OCI-LY7 (cell line): ENCODE measurements around the gene PKD1L1. TPM values are rescaled to one million over a fixed set of nuclear protein-coding genes. Genes with fewer than 3 reads are reported as not detected.
"Not testable (repeated sequence)": the region's sequence is repeated elsewhere in the genome, so short reads cannot be mapped to it uniquely, and the experiment has no call there.

ENCODE experiments used
- BruUV-seq: library from RNA; stranded (reverse); fragments of 400-500 nt; replicated peaks from 2 replicates; lab custom pipeline; 2021; lab: Mats Ljungman, UMichigan
- CTCF ChIA-PET: fragments of 300-600 bp; sonication (Branson Sonifier 250); formaldehyde crosslinking; loops from one replicate; lab custom pipeline; 2022; ENCODE audit warnings: antibody characterized with exemption; ENCODE audit not compliant: unreplicated experiment; lab: Charles Lee
- POLR2A ChIA-PET: fragments of 300-600 bp; sonication (Branson Sonifier 250); formaldehyde crosslinking; loops from one replicate; lab custom pipeline; 2022; ENCODE audit warnings: antibody characterized with exemption; lab: Charles Lee
- DNase-seq: peaks from one replicate; pipeline ENCODE4 v3.0.0-alpha.2; 2015; ENCODE audit warnings: low spot score
- H2AFZ ChIP-seq: fragments of 200-600 bp; sonication (generic), shearing (Covaris generic); 2 replicates; pipeline ENCODE4 v1.6.1; 2014; ENCODE audit warnings: mild to moderate bottlenecking, antibody characterized with exemption, low read length, moderate library complexity
- H3K27ac ChIP-seq: fragments of 200-600 bp; sonication (generic); 2 replicates; pipeline ENCODE4 v1.5.1; 2014; ENCODE audit warnings: mixed run types, low read depth, mild to moderate bottlenecking, moderate library complexity, low read length, inconsistent platforms; ENCODE audit not compliant: poor library complexity, severe bottlenecking
- H3K36me3 ChIP-seq: fragments of 200-600 bp; sonication (generic); 2 replicates; pipeline ENCODE4 v1.6.1; 2014; ENCODE audit warnings: mild to moderate bottlenecking, antibody characterized with exemption, low read length, moderate library complexity, mixed read lengths; ENCODE audit not compliant: insufficient read depth
- H3K4me1 ChIP-seq: fragments of 200-600 bp; sonication (generic); 2 replicates; pipeline ENCODE4 v1.5.1; 2014; ENCODE audit warnings: mild to moderate bottlenecking, low read length; ENCODE audit not compliant: insufficient read depth, poor library complexity, severe bottlenecking
- H3K4me2 ChIP-seq: fragments of 200-600 bp; sonication (generic); 2 replicates; pipeline ENCODE4 v1.6.1; 2014; ENCODE audit warnings: mild to moderate bottlenecking, low read length
- H3K4me3 ChIP-seq: fragments of 200-600 bp; sonication (generic); 2 replicates; pipeline ENCODE4 v1.5.1; 2014; ENCODE audit warnings: mild to moderate bottlenecking, low read depth, low read length; ENCODE audit not compliant: poor library complexity, severe bottlenecking
- H3K79me2 ChIP-seq: fragments of 200-600 bp; sonication (generic); 2 replicates; pipeline ENCODE4 v1.6.1; 2016; ENCODE audit warnings: low read depth, mild to moderate bottlenecking, low read length, moderate library complexity, mixed read lengths; ENCODE audit not compliant: insufficient read depth
- H3K9me2 ChIP-seq: fragments of 200-600 bp; sonication (generic); 2 replicates; pipeline ENCODE4 v1.6.1; 2016; ENCODE audit warnings: mild to moderate bottlenecking, low read length, mixed read lengths; ENCODE audit not compliant: insufficient read depth
- H3K9me3 ChIP-seq: fragments of 200-600 bp; sonication (generic); 2 replicates; pipeline ENCODE4 v1.6.1; 2014; ENCODE audit warnings: mild to moderate bottlenecking, mixed run types, low read length, mixed read lengths
- H4K20me1 ChIP-seq: fragments of 200-600 bp; sonication (generic); 2 replicates; pipeline ENCODE4 v1.6.1; 2014; ENCODE audit warnings: mild to moderate bottlenecking, antibody characterized with exemption, low read length, moderate library complexity, mixed read lengths; ENCODE audit not compliant: insufficient read depth
- CTCF ChIP-seq: fragments of 200-600 bp; sonication (generic); conservative IDR thresholded peaks from 2 replicates; pipeline ENCODE4 v1.5.1; 2014; ENCODE audit warnings: mild to moderate bottlenecking, antibody characterized with exemption, low read length, moderate library complexity, mixed read lengths
- EZH2phosphoT487 ChIP-seq: fragments of 200-600 bp; sonication (generic); IDR thresholded peaks from 2 replicates; pipeline ENCODE4 v1.6.1; 2018; ENCODE audit warnings: low read depth, borderline replicate concordance, mild to moderate bottlenecking, mixed run types, antibody characterized with exemption, low read length, moderate library complexity, mixed read lengths
- intact Hi-C: fragments of 100-400 bp; cut with micrococcal nuclease; formaldehyde crosslinking; loops from one replicate; pipeline ENCODE4 v1.10.0; 2022; ENCODE audit not compliant: unreplicated experiment
- total RNA-seq, 2 experiments: library from RNA; depleted of rRNA in 1 of 2; stranded (reverse); fragments of >200 nt in 1 of 2; shearing (Covaris generic) in 1 of 2; gene quantifications; 2 replicates each; pipeline ENCODE4 v1.2.3, GENCODE V29; 2014 to 2022

The PKD1L1 gene
- total RNA-seq, 2 experiments from 2014 or later: 0.19 to 0.63 TPM

- Histone ChIP-seq H3K9me2 (no peaks in the 10 kb centered on the region), H3K4me2 (peak overlapping the region; percentile 33), H3K4me1 (peaks cover 24% of the 10 kb centered on the region), H2AFZ (peak overlapping the region; percentile 84), H4K20me1 (no peaks in the 10 kb centered on the region), H3K36me3 (no peaks in the 10 kb centered on the region), H3K79me2 (no peaks in the 10 kb centered on the region), H3K27ac (peak overlapping the region; percentile 21), H3K4me3 (no peak overlapping the region), H3K9me3 (no peaks in the 10 kb centered on the region)
- TF ChIP-seq EZH2phosphoT487 (no peak), CTCF (no peak)
- intact Hi-C loops: no loop called here
- ChIA-PET POLR2A (interaction anchor here (0.6 kb wide), 1 partner anchor 38 kb away, joined by 3 read pairs; no protein-coding TSS in a partner anchor), CTCF (interaction anchor here (0.5 kb wide), 1 partner anchor 16 kb away, joined by 3 read pairs; no protein-coding TSS in a partner anchor)
- no peak for DNase-seq
- BruUV-seq: no TSS peak
Observed at GRCh38 chr7:47757921-47758411, 190.3 kb downstream of the PKD1L1 start.

- no peak overlapping the region for H3K4me3 ChIP-seq
- peaks cover 24% of the 10 kb centered on the region for H3K4me1 ChIP-seq
- no peaks in the 10 kb centered on the region for H3K9me3 ChIP-seq
- ChIA-PET POLR2A (interaction anchor here (0.6 to 1.0 kb wide), 3 partner anchors 22 to 63 kb away, joined by 4 read pairs; no protein-coding TSS in a partner anchor), CTCF (no interaction called here)
- no peaks in the 10 kb centered on the region for H3K9me2 ChIP-seq
- H3K36me3 ChIP-seq: no peaks in the 10 kb centered on the region
- no peak overlapping the region for H3K4me2 ChIP-seq
- no peak overlapping the region for H2AFZ ChIP-seq
- no peak for DNase-seq
- TF ChIP-seq EZH2phosphoT487 (no peak), CTCF (no peak)
- intact Hi-C loops: no loop called here
- H4K20me1 ChIP-seq: no peaks in the 10 kb centered on the region
- BruUV-seq: no TSS peak
- no peaks in the 10 kb centered on the region for H3K79me2 ChIP-seq
- no peak overlapping the region for H3K27ac ChIP-seq
Observed at GRCh38 chr7:47756636-47757035, 191.6 kb downstream of the PKD1L1 start.

- Histone ChIP-seq H3K27ac (no peak overlapping the region), H3K36me3 (no peaks in the 10 kb centered on the region), H3K9me3 (no peaks in the 10 kb centered on the region), H3K4me2 (no peak overlapping the region), H3K4me3 (no peak overlapping the region), H3K4me1 (peaks cover 24% of the 10 kb centered on the region), H2AFZ (no peak overlapping the region), H4K20me1 (no peaks in the 10 kb centered on the region), H3K9me2 (no peaks in the 10 kb centered on the region), H3K79me2 (no peaks in the 10 kb centered on the region)
- TF ChIP-seq CTCF (no peak), EZH2phosphoT487 (no peak)
- intact Hi-C loops: no loop called here
- DNase-seq: no peak
- no TSS peak for BruUV-seq
- POLR2A ChIA-PET: interaction anchor here (1.4 kb wide), 1 partner anchor 11 kb away, joined by 3 read pairs; no protein-coding TSS in a partner anchor
- CTCF ChIA-PET: no interaction called here
Observed at GRCh38 chr7:47755248-47755647, 193.0 kb downstream of the PKD1L1 start.

- DNase-seq, CTCF ChIA-PET, H3K9me2 ChIP-seq, H3K9me3 ChIP-seq, H3K4me2 ChIP-seq, H2AFZ ChIP-seq, H3K4me1 ChIP-seq, BruUV-seq, H3K27ac ChIP-seq, H3K4me3 ChIP-seq, intact Hi-C loops, H4K20me1 ChIP-seq, H3K36me3 ChIP-seq, H3K79me2 ChIP-seq: not testable (repeated sequence)
- POLR2A ChIA-PET: interaction anchor here (1.2 to 2.2 kb wide), 3 partner anchors 9 to 176 kb away, joined by 3 to 13 read pairs (median 4); no protein-coding TSS in a partner anchor
Observed at GRCh38 chr7:47751724-47752123, 196.5 kb downstream of the PKD1L1 start.
